SK-N-SH (cell line): ENCODE measurements around the gene TC2N. TPM values are rescaled to one million over a fixed set of nuclear protein-coding genes. Genes with fewer than 3 reads are reported as not detected.

Experiments used
- CTCF ChIA-PET: fragments of 300-600, 350-600 bp; formaldehyde crosslinking; extraction: SDS; loops from one replicate; lab custom pipeline; 2021; lab: Yijun Ruan, JAX
- POLR2A ChIA-PET: fragments of 350-600 bp; sonication (Branson Sonifier 250); formaldehyde crosslinking; extraction: SDS; loops from one replicate; lab custom pipeline; 2020; ENCODE audit warnings: antibody characterized with exemption, inconsistent platforms; lab: Yijun Ruan, JAX
- DNase-seq: peaks from one replicate; pipeline ENCODE4 v3.0.0; 2012
- H2AFZ ChIP-seq: fragments of 200-600 bp; sonication (generic); 2 replicates; pipeline ENCODE4 v1.8.1; 2016; ENCODE audit warnings: antibody characterized with exemption, mild to moderate bottlenecking, low read depth
- H3F3A ChIP-seq: fragments of 200-600 bp; sonication (generic); replicated peaks from 2 replicates; pipeline ENCODE3; 2016; ENCODE audit warnings: antibody characterized with exemption, mild to moderate bottlenecking; ENCODE audit not compliant: insufficient read depth
- H3K27ac ChIP-seq, 2 experiments: fragments of 200-500 bp in 1 of 2; fragments of 200-600 bp in 1 of 2; sonication (Bioruptor generic) in 1 of 2; sonication (generic), shearing (Covaris generic) in 1 of 2; 2 replicates each; pipeline versions ENCODE4 v1.5.1 to v1.6.1; 2014 to 2016; ENCODE audit warnings: low read depth in 2 of 2, inconsistent platforms in 1 of 2, low read length in 1 of 2, mild to moderate bottlenecking in 1 of 2, mixed read lengths in 1 of 2
- H3K27me3 ChIP-seq: fragments of 200-600 bp; sonication (generic), shearing (Covaris generic); 2 replicates; pipeline ENCODE4 v1.6.1; 2016; ENCODE audit warnings: mixed run types; ENCODE audit not compliant: insufficient read depth
- H3K36me3 ChIP-seq, 2 experiments: fragments of 200-500 bp in 1 of 2; fragments of 200-600 bp in 1 of 2; sonication (Bioruptor generic) in 1 of 2; sonication (generic) in 1 of 2; replicated peaks in 1 of 2; 2 replicates each; pipeline versions ENCODE3 to v1.5.1; 2014 to 2016; ENCODE audit warnings: low read length in 1 of 2, mild to moderate bottlenecking in 1 of 2; ENCODE audit not compliant: insufficient read depth in 2 of 2, control insufficient read depth in 1 of 2
- H3K4me1 ChIP-seq, 2 experiments: fragments of 200-500 bp in 1 of 2; fragments of 200-600 bp in 1 of 2; sonication (Bioruptor generic) in 1 of 2; sonication (generic), shearing (Covaris generic) in 1 of 2; 2 replicates each; pipeline versions ENCODE4 v1.5.1 to v1.6.1; 2014 to 2016; ENCODE audit warnings: low read depth in 1 of 2, low read length in 1 of 2, mixed run types in 1 of 2; ENCODE audit not compliant: insufficient read depth in 2 of 2, control insufficient read depth in 1 of 2
- H3K4me2 ChIP-seq: fragments of 200-600 bp; sonication (generic), shearing (Covaris generic); 2 replicates; pipeline ENCODE4 v1.6.1; 2017; ENCODE audit warnings: mixed run types
- H3K4me3 ChIP-seq, 2 experiments: fragments of 200-500 bp in 1 of 2; fragments of 200-600 bp in 1 of 2; sonication (Bioruptor generic) in 1 of 2; sonication (generic), shearing (Covaris generic) in 1 of 2; 2 replicates each; pipeline versions ENCODE4 v1.5.1 to v1.8.1; 2014 to 2016; ENCODE audit warnings: low read depth in 2 of 2, inconsistent platforms in 1 of 2, low read length in 1 of 2, mild to moderate bottlenecking in 1 of 2, mixed read lengths in 1 of 2, moderate library complexity in 1 of 2
- H3K79me2 ChIP-seq: fragments of 200-600 bp; sonication (generic); 2 replicates; pipeline ENCODE4 v1.8.1; 2017; ENCODE audit warnings: mild to moderate bottlenecking; ENCODE audit not compliant: insufficient read depth
- H3K9ac ChIP-seq: fragments of 200-600 bp; sonication (generic); 2 replicates; pipeline ENCODE4 v1.6.1; 2017; ENCODE audit warnings: mixed run types
- H3K9me2 ChIP-seq: fragments of 200-600 bp; sonication (generic); 2 replicates; pipeline ENCODE4 v1.6.1; 2017; ENCODE audit warnings: mixed run types
- H3K9me3 ChIP-seq: fragments of 200-600 bp; sonication (generic); 2 replicates; pipeline ENCODE4 v1.6.1; 2017; ENCODE audit warnings: mixed run types, mild to moderate bottlenecking, moderate library complexity
- H4K20me1 ChIP-seq: fragments of 200-600 bp; sonication (generic); 2 replicates; pipeline ENCODE4 v1.6.1; 2017; ENCODE audit warnings: mild to moderate bottlenecking, mixed run types; ENCODE audit not compliant: insufficient read depth
- ELF1 ChIP-seq: IDR thresholded peaks from 2 replicates; pipeline ENCODE4 v1.4.0; 2012
- EP300 ChIP-seq, 2 experiments: IDR thresholded peaks; 2 replicates each; pipeline versions ENCODE4 v1.4.0 to v1.6.1; 2012; ENCODE audit warnings: borderline replicate concordance in 1 of 2, low read depth in 1 of 2, low read length in 1 of 2
- EZH2phosphoT487 ChIP-seq: fragments of 200-600 bp; sonication (generic); IDR thresholded peaks from 2 replicates; pipeline ENCODE4 v1.6.1; 2017; ENCODE audit warnings: low read depth, mixed run types, mild to moderate bottlenecking, antibody characterized with exemption, moderate library complexity, borderline replicate concordance
- FOSL2 ChIP-seq: IDR thresholded peaks from 2 replicates; pipeline ENCODE4 v1.4.0; 2012; ENCODE audit warnings: low read depth, mild to moderate bottlenecking, moderate library complexity, borderline replicate concordance
- FOXM1 ChIP-seq: IDR thresholded peaks from 2 replicates; pipeline ENCODE4 v1.4.0; 2012; ENCODE audit warnings: low read depth, mild to moderate bottlenecking
- GABPA ChIP-seq: IDR thresholded peaks from 2 replicates; pipeline ENCODE4 v1.4.0; 2012; ENCODE audit warnings: low read depth, mild to moderate bottlenecking
- GATA2 ChIP-seq: sonication (generic); formaldehyde crosslinking; IDR thresholded peaks from 2 replicates; pipeline ENCODE4 v1.5.0; 2020; ENCODE audit warnings: mild to moderate bottlenecking, missing genetic modification reagents
- MEF2A ChIP-seq: IDR thresholded peaks from 2 replicates; pipeline ENCODE4 v1.4.0; 2012; ENCODE audit warnings: low read depth, borderline replicate concordance
- MXI1 ChIP-seq: IDR thresholded peaks from 2 replicates; pipeline ENCODE4 v1.6.1; 2012; ENCODE audit warnings: mild to moderate bottlenecking, low read depth, low read length, improper control_type of control experiment
- NFIC ChIP-seq: IDR thresholded peaks from 2 replicates; pipeline ENCODE4 v1.4.0; 2012; ENCODE audit warnings: borderline replicate concordance
- NRF1 ChIP-seq: IDR thresholded peaks from 2 replicates; pipeline ENCODE4 v1.6.1; 2012; ENCODE audit warnings: low read depth, mild to moderate bottlenecking, low read length
- POLR2AphosphoS5 ChIP-seq: IDR thresholded peaks from 2 replicates; pipeline ENCODE4 v1.6.1; 2012; ENCODE audit warnings: low read depth, low read length
- RFX5 ChIP-seq: IDR thresholded peaks from 2 replicates; pipeline ENCODE4 v1.6.1; 2012; ENCODE audit warnings: mild to moderate bottlenecking, improper control_type of control experiment, low read length
- RXRA ChIP-seq: IDR thresholded peaks from 2 replicates; pipeline ENCODE4 v1.4.0; 2012; ENCODE audit warnings: low read depth, mild to moderate bottlenecking, borderline replicate concordance
- SIN3A ChIP-seq: IDR thresholded peaks from 2 replicates; pipeline ENCODE4 v1.6.1; 2012; ENCODE audit warnings: low read depth, mild to moderate bottlenecking, low read length, moderate library complexity, borderline replicate concordance
- TAF1 ChIP-seq: IDR thresholded peaks from 2 replicates; pipeline ENCODE4 v1.6.1; 2012; ENCODE audit warnings: low read depth, mild to moderate bottlenecking, low read length, moderate library complexity, borderline replicate concordance
- TEAD4 ChIP-seq: IDR thresholded peaks from 2 replicates; pipeline ENCODE4 v1.4.0; 2012; ENCODE audit warnings: mild to moderate bottlenecking, borderline replicate concordance; ENCODE audit not compliant: insufficient read depth
- USF2 ChIP-seq: fragments of 150-350 bp; IDR thresholded peaks from 2 replicates; pipeline ENCODE4 v1.6.1; 2017; ENCODE audit warnings: antibody characterized with exemption, low read length, low read depth, borderline replicate concordance
- WGBS: methylation state at CpG from one replicate; pipeline ENCODE4 v1.1.6; 2017; ENCODE audit warnings: low lambda C conversion rate; 5-methylcytosine and 5-hydroxymethylcytosine counted together
- polyA plus RNA-seq, 3 experiments: library from polyadenylated mRNA; depleted of rRNA; stranded (reverse); fragments of >200 nt; gene quantifications; 2 replicates each; pipeline ENCODE4 v1.2.3, GENCODE V29; 2012
- TF ChIP-seq, protein P1 (sequence below): fragments of 200-600 bp; sonication (generic); IDR thresholded peaks from 2 replicates; pipeline ENCODE4 v1.6.1; 2017; ENCODE audit warnings: antibody characterized with exemption, mild to moderate bottlenecking, moderate library complexity
- TF ChIP-seq, protein P2 (sequence below): IDR thresholded peaks from 2 replicates; pipeline ENCODE4; 2012

Gene TC2N
- polyA plus RNA-seq, 1 of the 3 experiments (the other 2 are of a cell fraction): not detected

DNA sequence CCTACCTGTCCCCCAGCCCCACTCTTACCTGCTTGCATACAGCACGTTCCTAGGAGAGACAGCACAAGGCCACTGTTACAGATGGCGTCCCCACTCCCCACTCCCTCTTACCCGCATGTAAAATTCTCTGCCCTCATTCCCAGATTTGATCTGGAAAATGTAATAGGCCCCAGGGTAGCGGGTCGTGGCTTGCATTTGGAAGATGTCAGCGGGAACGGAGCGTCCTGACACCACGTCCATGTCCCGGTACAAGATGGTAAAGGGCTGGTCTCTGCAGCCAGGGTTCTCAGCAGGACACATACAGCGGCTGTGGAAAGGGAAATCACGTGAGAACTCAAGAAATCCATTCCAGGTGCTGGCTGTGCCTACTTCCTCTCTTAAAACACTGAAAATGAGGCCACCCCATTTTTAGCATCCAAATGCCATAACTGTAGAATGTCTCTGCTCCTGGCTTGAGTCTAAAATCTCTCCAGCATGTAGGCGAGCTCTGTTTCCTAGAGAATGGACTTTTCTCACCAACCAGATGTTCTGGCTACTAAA, 10.1 kb upstream of the TC2N start:
- no peaks in the 10 kb centered on the region for H3K9me2 ChIP-seq
- H3K79me2 ChIP-seq: no peaks in the 10 kb centered on the region
- peaks cover 16 to 67% of the 10 kb centered on the region in 2 experiments for H3K36me3 ChIP-seq
- no peak overlapping the region for H3K4me3 ChIP-seq
- no peaks in the 10 kb centered on the region for H4K20me1 ChIP-seq
- DNase-seq: no peak
- no peak overlapping the region for H3K27ac ChIP-seq
- CTCF ChIA-PET: interaction anchor here (1.0 kb wide), 1 partner anchor 16 kb away, joined by 3 read pairs; no protein-coding TSS in a partner anchor
- TF ChIP-seq RXRA: no peak
- TF ChIP-seq NRF1: no peak
- TF ChIP-seq FOXM1: no peak
- no peak for TF ChIP-seq ELF1
- TF ChIP-seq GATA2 (CRISPR knock-in tag): no peak
- TF ChIP-seq, protein P1, sequence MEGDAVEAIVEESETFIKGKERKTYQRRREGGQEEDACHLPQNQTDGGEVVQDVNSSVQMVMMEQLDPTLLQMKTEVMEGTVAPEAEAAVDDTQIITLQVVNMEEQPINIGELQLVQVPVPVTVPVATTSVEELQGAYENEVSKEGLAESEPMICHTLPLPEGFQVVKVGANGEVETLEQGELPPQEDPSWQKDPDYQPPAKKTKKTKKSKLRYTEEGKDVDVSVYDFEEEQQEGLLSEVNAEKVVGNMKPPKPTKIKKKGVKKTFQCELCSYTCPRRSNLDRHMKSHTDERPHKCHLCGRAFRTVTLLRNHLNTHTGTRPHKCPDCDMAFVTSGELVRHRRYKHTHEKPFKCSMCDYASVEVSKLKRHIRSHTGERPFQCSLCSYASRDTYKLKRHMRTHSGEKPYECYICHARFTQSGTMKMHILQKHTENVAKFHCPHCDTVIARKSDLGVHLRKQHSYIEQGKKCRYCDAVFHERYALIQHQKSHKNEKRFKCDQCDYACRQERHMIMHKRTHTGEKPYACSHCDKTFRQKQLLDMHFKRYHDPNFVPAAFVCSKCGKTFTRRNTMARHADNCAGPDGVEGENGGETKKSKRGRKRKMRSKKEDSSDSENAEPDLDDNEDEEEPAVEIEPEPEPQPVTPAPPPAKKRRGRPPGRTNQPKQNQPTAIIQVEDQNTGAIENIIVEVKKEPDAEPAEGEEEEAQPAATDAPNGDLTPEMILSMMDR: no peak
- TF ChIP-seq, all 33 proteins: peak for 0
- no peaks in the 10 kb centered on the region for H3K27me3 ChIP-seq
- H3K4me1 ChIP-seq: no peaks in the 10 kb centered on the region
- 70% methylated on average over 13 of the region's 13 CpGs for WGBS
- no peaks in the 10 kb centered on the region for H3F3A ChIP-seq
- no peak overlapping the region for H2AFZ ChIP-seq
- no peak overlapping the region for H3K9ac ChIP-seq
- POLR2A ChIA-PET: no interaction called here
- no peak overlapping the region for H3K4me2 ChIP-seq
- no peaks in the 10 kb centered on the region for H3K9me3 ChIP-seq

- ChIA-PET CTCF (no interaction called here), POLR2A (no interaction called here)
- no peaks in the 10 kb centered on the region for H3K9me3 ChIP-seq
- H3F3A ChIP-seq: no peaks in the 10 kb centered on the region
- TF ChIP-seq USF2: no peak
- no peak for TF ChIP-seq SIN3A
- no peak for TF ChIP-seq FOSL2
- no peak for TF ChIP-seq MEF2A
- TF ChIP-seq, protein P2, sequence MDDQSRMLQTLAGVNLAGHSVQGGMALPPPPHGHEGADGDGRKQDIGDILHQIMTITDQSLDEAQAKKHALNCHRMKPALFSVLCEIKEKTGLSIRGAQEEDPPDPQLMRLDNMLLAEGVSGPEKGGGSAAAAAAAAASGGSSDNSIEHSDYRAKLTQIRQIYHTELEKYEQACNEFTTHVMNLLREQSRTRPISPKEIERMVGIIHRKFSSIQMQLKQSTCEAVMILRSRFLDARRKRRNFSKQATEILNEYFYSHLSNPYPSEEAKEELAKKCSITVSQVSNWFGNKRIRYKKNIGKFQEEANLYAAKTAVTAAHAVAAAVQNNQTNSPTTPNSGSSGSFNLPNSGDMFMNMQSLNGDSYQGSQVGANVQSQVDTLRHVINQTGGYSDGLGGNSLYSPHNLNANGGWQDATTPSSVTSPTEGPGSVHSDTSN: no peak
- no peak for TF ChIP-seq EP300 (IDR thresholded peaks at IDR 0.05; ENCODE audit: borderline replicate concordance in 1 of 2, low read depth in 1 of 2, low read length in 1 of 2)
- no peak for TF ChIP-seq GABPA
- no peak for TF ChIP-seq NRF1
- no peak for TF ChIP-seq RFX5
- TF ChIP-seq, protein P1: no peak
- TF ChIP-seq TEAD4: no peak
- no peak for TF ChIP-seq MXI1
- no peak for TF ChIP-seq TAF1
- TF ChIP-seq NFIC: no peak
- no peak for TF ChIP-seq EZH2phosphoT487
- TF ChIP-seq POLR2AphosphoS5: no peak
- H3K4me1 ChIP-seq: no peaks in the 10 kb centered on the region
- H3K79me2 ChIP-seq: no peaks in the 10 kb centered on the region
- no peak overlapping the region for H3K4me2 ChIP-seq
- peaks cover 16 to 69% of the 10 kb centered on the region in 2 experiments for H3K36me3 ChIP-seq
- no peak overlapping the region for H2AFZ ChIP-seq
- WGBS: 73% methylated on average over 6 of the region's 6 CpGs
- H3K9me2 ChIP-seq: no peaks in the 10 kb centered on the region
- H3K27ac ChIP-seq: no peak overlapping the region
- no peak for DNase-seq
- no peaks in the 10 kb centered on the region for H4K20me1 ChIP-seq
- no peak overlapping the region for H3K9ac ChIP-seq
- no peak overlapping the region for H3K4me3 ChIP-seq
- no peaks in the 10 kb centered on the region for H3K27me3 ChIP-seq
Measured at GRCh38 chr14:91876492-91876891, 9.2 kb upstream of the TC2N start.
